Tibial nerve (tissue), 3 donors: ENCODE measurements around the gene OSBPL9.

Experiments used
- POLR2A ChIP-seq, 2 donors: fragments of 450-650 bp; IDR thresholded peaks; one replicate each; pipeline ENCODE4 v1.6.1; 2017; ENCODE audit warnings: antibody characterized with exemption in 2 of 2, mild to moderate bottlenecking in 2 of 2, moderate library complexity in 2 of 2
- TF ChIP-seq, protein P1 (sequence below), 5 experiments: fragments of 200-600 bp in 3 of 5; fragments of 450-650 bp in 2 of 5; sonication (generic) in 3 of 5; IDR thresholded peaks; one replicate each; pipeline ENCODE4 v1.5.1; 2016 to 2019; ENCODE audit warnings: antibody characterized with exemption in 5 of 5, mild to moderate bottlenecking in 3 of 5, moderate library complexity in 2 of 5

DNA sequence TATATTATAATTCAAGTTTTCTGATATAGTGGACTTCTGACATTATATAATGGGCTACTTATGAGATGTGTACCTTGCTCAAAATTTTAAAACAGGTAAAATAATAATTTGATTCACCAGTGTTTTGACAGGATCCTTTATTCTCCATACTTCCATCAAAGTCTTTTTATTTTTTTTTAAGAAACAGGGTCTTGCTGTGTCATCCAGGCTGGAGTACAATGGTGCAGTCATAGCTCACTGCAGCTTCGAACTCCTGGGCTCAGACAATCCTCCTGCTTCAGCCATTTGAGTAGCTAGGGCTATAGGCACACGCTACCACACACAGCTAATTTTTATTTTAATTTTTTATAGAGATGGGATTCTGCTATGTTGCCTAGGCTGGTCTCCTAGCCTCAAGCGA lies 132.3 kb downstream of the OSBPL9 start:
- TF ChIP-seq POLR2A (IDR thresholded peaks at IDR 0.05): no peak
- TF ChIP-seq, protein P1, sequence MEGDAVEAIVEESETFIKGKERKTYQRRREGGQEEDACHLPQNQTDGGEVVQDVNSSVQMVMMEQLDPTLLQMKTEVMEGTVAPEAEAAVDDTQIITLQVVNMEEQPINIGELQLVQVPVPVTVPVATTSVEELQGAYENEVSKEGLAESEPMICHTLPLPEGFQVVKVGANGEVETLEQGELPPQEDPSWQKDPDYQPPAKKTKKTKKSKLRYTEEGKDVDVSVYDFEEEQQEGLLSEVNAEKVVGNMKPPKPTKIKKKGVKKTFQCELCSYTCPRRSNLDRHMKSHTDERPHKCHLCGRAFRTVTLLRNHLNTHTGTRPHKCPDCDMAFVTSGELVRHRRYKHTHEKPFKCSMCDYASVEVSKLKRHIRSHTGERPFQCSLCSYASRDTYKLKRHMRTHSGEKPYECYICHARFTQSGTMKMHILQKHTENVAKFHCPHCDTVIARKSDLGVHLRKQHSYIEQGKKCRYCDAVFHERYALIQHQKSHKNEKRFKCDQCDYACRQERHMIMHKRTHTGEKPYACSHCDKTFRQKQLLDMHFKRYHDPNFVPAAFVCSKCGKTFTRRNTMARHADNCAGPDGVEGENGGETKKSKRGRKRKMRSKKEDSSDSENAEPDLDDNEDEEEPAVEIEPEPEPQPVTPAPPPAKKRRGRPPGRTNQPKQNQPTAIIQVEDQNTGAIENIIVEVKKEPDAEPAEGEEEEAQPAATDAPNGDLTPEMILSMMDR (IDR thresholded peaks at IDR 0.05): no peak
